Vagina (tissue), 2 donors: ENCODE measurements around the gene PARVG. TPM values are rescaled to one million over a fixed set of nuclear protein-coding genes. Genes with fewer than 3 reads are reported as not detected.
A peak's percentile ranks its signal among the peaks of the same experiment; 100 is the strongest.

ENCODE experiments used
- DNase-seq, 2 donors: peaks; one replicate each; pipeline ENCODE4 v3.0.0-alpha.2; 2017; ENCODE audit errors: extremely low spot score in 2 of 2
- H3K27ac ChIP-seq: fragments of 200-600 bp; sonication (generic); one replicate; pipeline ENCODE4 v1.5.1; 2019
- H3K27me3 ChIP-seq: fragments of 200-600 bp; sonication (generic); one replicate; pipeline ENCODE4 v1.5.1; 2019
- H3K36me3 ChIP-seq, 2 donors: fragments of 200-600 bp; sonication (generic); one replicate each; pipeline ENCODE4 v1.5.1; 2017 to 2019
- H3K4me1 ChIP-seq: fragments of 200-600 bp; sonication (generic); one replicate; pipeline ENCODE4 v1.5.1; 2019
- H3K4me3 ChIP-seq, 2 donors: fragments of 200-600 bp; sonication (generic); 1 replicate in 1 of 2; 2 replicates in 1 of 2; pipeline ENCODE4 v1.5.1; 2016 to 2019
- H3K9me3 ChIP-seq: fragments of 200-600 bp; sonication (generic); one replicate; pipeline ENCODE4 v1.5.1; 2019
- CTCF ChIP-seq, 3 experiments: fragments of 450-650 bp in 2 of 3; fragments of 200-600 bp in 1 of 3; sonication (generic) in 1 of 3; IDR thresholded peaks; one replicate each; pipeline ENCODE4 v1.5.1; 2017 to 2019; ENCODE audit warnings: antibody characterized with exemption in 3 of 3, mild to moderate bottlenecking in 2 of 3, moderate library complexity in 2 of 3
- POLR2A ChIP-seq, 2 donors: fragments of 450-650 bp; IDR thresholded peaks; one replicate each; pipeline ENCODE4 v1.6.1; 2017; ENCODE audit warnings: antibody characterized with exemption in 2 of 2, mild to moderate bottlenecking in 2 of 2, moderate library complexity in 2 of 2
- POLR2AphosphoS5 ChIP-seq, 2 donors: sonication (generic); formaldehyde crosslinking; IDR thresholded peaks; one replicate each; pipeline ENCODE4 v1.9.0; 2017; ENCODE audit warnings: antibody characterized with exemption in 2 of 2, mild to moderate bottlenecking in 2 of 2, low read depth in 1 of 2; ENCODE audit not compliant: insufficient read depth in 1 of 2
- intact Hi-C: fragments of 100-400 bp; cut with DNase I; formaldehyde crosslinking; loops from one replicate; pipeline ENCODE4 v1.15.1; 2023
- total RNA-seq: library from RNA; depleted of rRNA; stranded (reverse); fragments of >200 nt; gene quantifications from one replicate; pipeline ENCODE4 v1.2.3, GENCODE V29; 2016

The PARVG gene
- total RNA-seq, 1 donor from 2014 or later = 29.5 TPM

GRCh38 chr22:44209343-44209742 lies 28.6 kb downstream of the PARVG start:
- DNase-seq = no peak
- peaks cover 17% of the 10 kb centered on the region for H3K4me1 ChIP-seq

GRCh38 chr22:44210722-44211121 lies 30.0 kb downstream of the PARVG start:
- H3K9me3 ChIP-seq = no peaks in the 10 kb centered on the region
- peaks cover 17% of the 10 kb centered on the region for H3K4me1 ChIP-seq
- TF ChIP-seq POLR2AphosphoS5 (IDR thresholded peaks at IDR 0.05; ENCODE audit: insufficient read depth in 1 of 2, low read depth in 1 of 2) (no peak), CTCF (IDR thresholded peaks at IDR 0.05) (no peak), POLR2A (IDR thresholded peaks at IDR 0.05) (no peak)
- no peaks in the 10 kb centered on the region for H3K27me3 ChIP-seq
- no peak for DNase-seq
- H3K4me3 ChIP-seq = no peak overlapping the region
- intact Hi-C loops = no loop called here
- no peaks in the 10 kb centered on the region for H3K36me3 ChIP-seq
- no peak overlapping the region for H3K27ac ChIP-seq

More at GRCh38 chr22:44209343-44209742, 28.6 kb downstream of the PARVG start:
- no peak overlapping the region for H3K4me3 ChIP-seq
- no peaks in the 10 kb centered on the region for H3K36me3 ChIP-seq
- TF ChIP-seq CTCF (IDR thresholded peaks at IDR 0.05) (no peak), POLR2AphosphoS5 (IDR thresholded peaks at IDR 0.05; ENCODE audit: insufficient read depth in 1 of 2, low read depth in 1 of 2) (no peak), POLR2A (IDR thresholded peaks at IDR 0.05) (no peak)
- intact Hi-C loops = no loop called here
- no peak overlapping the region for H3K27ac ChIP-seq
- no peaks in the 10 kb centered on the region for H3K27me3 ChIP-seq
- no peaks in the 10 kb centered on the region for H3K9me3 ChIP-seq

- DNase-seq = peak in 1 of 2 donors; percentile 93
- intact Hi-C loops = no loop called here
- H3K4me3 ChIP-seq = no peak overlapping the region
- no peak for TF ChIP-seq POLR2AphosphoS5 (IDR thresholded peaks at IDR 0.05; ENCODE audit: insufficient read depth in 1 of 2, low read depth in 1 of 2)
- no peak for TF ChIP-seq POLR2A (IDR thresholded peaks at IDR 0.05)
- no peak for TF ChIP-seq CTCF (IDR thresholded peaks at IDR 0.05)
- H3K9me3 ChIP-seq = no peaks in the 10 kb centered on the region
- H3K4me1 ChIP-seq = peaks cover 17% of the 10 kb centered on the region
- H3K27me3 ChIP-seq = no peaks in the 10 kb centered on the region
- H3K27ac ChIP-seq = peak overlapping the region; percentile 69
- no peaks in the 10 kb centered on the region for H3K36me3 ChIP-seq
Observed at GRCh38 chr22:44211256-44211945, 30.7 kb downstream of the PARVG start.

- intact Hi-C loops = no loop called here
- peak; percentile 34 to 79 for DNase-seq
- Histone ChIP-seq H3K27ac (peak overlapping the region; percentile 69), H3K4me3 (no peak overlapping the region), H3K4me1 (peaks cover 17% of the 10 kb centered on the region), H3K27me3 (no peaks in the 10 kb centered on the region), H3K9me3 (no peaks in the 10 kb centered on the region), H3K36me3 (no peaks in the 10 kb centered on the region)
- TF ChIP-seq CTCF (IDR thresholded peaks at IDR 0.05) (no peak), POLR2A (IDR thresholded peaks at IDR 0.05) (no peak), POLR2AphosphoS5 (IDR thresholded peaks at IDR 0.05; ENCODE audit: insufficient read depth in 1 of 2, low read depth in 1 of 2) (peak in 1 of 2 donors; percentile 29)
Observed at GRCh38 chr22:44211946-44212930, 31.5 kb downstream of the PARVG start.
